Cerebellar nuclear complex (tissue), 1 donor: ENCODE measurements around the gene ANAPC5.
"Not testable (repeated sequence)": the region's sequence is repeated elsewhere in the genome, so short reads cannot be mapped to it uniquely, and the experiment has no call there.

ENCODE experiments used
- DNase-seq, 2 experiments: peaks; one replicate each; lab custom pipeline; 2025; lab: John Stamatoyannopoulos, UW

The ANAPC5 gene

DNA sequence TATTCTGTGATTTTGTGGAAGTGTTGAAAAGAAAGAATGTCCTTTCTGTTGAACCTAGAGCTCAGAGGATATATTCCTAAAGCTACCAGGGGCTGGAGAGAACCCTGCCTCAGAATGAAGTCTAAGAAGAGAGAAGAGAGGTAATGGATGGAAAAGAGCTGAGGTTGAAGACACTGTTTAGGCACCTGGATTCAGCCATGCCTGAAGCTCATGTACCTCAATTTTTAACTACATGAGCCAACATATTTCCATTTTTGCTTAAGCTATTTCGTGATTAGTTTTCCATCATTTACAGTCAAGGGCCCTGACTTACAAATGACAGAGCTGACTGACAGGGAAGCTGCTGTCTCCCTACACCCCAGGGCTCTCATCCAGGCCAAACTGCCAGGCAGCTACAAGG, 66.4 kb downstream of the ANAPC5 start:
- no peak for DNase-seq

DNA sequence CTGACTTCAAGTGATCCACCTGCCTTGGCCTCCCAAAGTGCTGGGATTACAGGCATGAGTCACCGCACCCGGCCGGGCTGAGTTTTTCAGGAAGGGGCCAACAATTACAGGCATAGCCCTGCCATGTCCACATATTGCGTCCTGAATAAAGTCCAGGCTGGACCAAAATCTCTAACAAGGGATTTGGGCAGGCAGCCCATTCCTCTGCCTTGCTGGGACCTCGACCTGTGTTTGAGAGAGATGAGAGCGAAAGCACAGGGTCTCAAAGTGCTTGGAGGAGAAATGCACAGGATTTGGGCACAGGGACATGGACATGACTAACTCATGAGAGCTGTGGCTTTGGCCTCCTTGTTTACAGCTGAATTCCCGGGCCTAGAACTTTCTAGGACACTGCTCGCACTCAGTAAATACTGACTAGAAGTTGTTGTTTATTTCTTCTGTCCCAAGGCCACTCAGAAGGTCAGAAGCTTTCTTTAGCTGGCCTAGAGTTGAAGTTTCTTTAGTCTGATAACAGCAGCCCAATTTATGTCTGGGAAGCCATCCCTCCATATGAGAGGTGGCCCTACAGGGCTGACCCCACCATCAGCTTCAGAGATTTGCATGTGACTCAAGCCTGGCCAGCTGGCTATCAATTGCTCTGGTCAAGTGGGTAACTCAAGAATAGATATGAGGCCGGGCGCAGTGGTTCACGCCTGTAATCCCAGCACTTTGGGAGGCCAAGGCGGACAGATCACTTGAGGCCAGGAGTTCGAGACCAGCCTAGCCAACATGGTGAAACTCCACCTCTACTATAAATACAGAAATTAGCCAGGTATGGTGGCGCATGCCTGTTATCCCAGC, 67.4 kb downstream of the ANAPC5 start:
- no peak for DNase-seq

DNA sequence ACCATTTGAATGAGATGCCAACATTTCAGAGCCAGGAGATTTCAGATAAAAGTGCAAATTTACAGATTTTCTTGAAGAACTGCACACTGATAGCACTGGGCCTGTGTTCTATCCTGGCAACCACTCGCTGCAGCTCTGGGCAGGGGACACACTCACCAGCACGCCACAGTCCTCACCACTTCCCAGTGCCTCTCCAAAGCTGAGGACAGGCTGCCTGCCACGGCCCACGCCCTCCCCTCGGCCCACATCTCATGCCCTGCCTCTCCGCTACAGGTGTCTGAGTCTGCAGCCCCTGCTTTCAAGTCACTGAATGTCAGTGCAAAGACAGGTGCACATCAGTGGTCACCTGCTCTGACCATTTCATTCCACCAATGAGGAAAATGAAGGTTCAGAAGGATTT, 68.4 kb downstream of the ANAPC5 start:
- DNase-seq: no peak

DNA sequence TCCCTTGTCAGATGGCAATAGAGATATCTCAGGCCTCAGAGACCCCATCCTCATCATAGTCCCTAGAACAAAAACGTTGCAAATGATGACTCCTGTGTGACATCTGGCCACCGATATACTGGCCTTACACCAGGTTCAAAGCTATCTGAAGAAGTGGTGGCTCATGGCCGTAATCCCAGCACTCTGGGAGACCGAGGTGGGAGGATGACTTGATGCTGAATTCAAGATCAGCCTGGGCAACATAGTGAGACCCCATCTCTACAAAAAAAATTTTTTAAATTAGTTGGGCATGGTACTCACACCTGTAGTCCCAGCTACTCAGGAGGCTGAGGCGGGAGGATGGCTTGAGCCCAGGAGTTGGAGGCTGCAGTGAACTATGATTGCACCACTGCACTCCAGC, 68.8 kb downstream of the ANAPC5 start:
- no peak for DNase-seq

DNA sequence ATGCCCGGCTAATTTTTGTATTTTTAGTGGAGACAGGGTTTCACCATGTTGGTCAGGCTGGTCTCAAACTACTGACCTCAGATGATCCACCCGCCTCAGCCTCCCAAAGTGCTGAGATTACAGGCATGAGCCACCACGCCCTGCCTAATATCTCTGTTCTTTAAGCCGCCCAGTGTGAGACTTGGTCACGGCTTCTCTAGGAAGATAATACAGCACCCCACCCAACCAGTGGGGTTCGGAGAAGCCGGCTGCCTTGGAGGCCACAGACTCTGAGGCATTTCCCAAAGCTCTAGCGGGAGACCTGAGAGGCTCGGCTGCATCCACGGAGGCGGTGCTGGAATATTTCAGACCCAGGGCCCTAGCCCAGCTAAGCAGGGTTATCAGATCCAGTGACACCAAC, 69.3 kb downstream of the ANAPC5 start:
- not testable (repeated sequence) for DNase-seq

DNA sequence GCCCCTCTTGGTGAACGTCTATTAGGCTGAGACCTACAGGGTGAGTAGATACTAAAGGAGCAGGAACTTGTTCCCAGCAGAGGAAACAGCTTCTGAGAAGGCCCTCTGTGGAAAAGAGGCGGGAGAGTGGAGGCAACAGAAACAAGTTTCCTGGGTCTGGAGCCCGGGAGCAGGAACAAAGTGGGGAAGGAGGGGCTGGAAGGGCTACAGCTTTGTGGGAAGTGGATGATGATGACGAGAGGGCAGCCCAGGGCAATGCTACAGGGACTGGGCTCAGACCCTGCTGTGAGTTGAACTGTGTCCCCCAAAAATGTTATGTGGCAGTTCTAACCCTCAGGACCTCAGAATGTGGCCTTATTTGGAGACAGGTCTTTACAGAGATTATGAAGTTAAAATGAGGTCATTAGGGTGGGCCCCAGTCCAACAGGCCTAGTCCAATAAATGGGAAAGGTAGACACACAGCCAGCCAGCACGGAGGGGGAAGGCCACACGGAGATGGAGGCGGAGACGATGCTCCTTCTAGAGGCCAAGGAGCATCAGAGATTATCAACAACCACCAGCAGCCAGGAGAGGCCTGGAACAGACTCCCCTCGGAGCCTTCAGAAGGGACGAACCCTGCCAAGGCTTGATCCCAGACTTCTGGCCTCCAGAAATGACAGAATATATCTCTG, 70.0 kb downstream of the ANAPC5 start:
- DNase-seq: no peak

DNA sequence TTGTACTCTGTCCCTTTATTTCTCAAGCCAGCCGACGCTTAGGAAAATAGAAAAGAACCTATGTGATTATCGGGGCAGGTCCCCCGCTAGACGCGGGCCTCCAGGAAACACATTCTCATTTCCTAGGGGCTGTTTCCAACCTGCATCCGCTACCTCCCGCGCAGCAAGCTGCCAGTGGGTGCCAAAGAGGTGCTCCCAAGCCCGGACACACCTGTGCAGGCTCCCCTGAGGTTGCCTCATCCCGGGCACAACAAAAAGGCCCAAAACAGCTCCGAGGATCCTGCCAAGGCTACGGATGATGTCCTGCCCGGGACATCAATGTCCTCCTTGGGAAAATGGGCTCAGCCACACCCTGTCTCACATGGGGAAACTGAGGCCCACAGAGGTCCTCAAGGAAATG, 71.1 kb downstream of the ANAPC5 start:
- DNase-seq: not testable (repeated sequence)

DNA sequence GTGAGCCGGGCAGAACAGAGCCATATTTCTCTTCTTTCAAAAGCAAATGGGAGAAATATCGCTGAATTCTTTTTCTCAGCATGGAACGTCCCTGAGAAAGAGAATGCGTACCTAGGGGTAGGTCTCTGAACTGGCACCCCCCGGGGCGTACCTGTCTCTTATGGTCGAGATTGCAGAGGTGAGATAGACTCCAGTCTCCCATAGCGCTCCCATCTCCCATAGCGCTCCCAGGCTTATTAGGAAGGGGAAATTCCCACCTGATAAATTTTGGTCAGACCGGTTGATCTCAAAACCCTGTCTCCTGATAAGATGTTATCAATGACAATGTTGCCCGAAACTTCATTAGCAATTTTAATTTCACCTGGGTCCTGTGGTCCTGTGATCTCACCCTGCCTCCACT, 71.7 kb downstream of the ANAPC5 start:
- DNase-seq: not testable (repeated sequence)

DNA sequence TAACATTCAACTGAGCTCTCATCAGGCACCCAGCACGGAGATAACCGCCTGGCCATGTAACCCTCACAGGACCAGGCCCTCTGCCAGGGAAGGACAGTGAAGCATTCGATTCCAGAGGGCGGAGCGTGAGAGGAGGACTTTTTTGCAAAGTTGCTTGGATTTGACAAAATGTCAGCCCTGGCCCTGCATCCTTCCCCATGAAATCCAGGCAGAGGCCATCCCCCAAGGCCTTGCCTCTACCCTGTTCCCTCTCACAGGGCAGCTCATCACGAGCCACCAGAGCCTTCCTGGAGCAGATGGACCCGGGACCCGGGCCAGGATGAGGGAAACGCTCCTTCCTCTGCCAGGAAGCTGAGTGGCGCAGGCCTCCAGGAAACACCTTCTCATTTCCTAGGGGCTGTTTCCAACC, 72.7 kb downstream of the ANAPC5 start:
- DNase-seq: peak; percentile 76 to 95

DNA sequence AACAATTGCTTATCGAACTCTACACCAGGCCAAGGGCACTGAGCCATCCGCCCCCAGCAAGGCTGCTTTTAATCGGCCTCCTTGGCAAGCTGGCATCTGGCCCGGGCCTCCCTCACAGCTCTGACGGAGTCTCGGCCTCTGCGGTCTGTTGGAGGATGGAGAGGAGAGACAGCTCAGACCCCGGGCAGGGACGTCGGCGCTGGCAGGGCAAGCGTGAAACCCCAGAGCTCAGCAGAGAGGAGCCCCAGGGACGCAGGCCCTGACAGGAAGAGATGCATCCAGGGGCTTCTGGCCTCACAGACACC, 73.2 kb downstream of the ANAPC5 start:
- DNase-seq: no peak

DNA sequence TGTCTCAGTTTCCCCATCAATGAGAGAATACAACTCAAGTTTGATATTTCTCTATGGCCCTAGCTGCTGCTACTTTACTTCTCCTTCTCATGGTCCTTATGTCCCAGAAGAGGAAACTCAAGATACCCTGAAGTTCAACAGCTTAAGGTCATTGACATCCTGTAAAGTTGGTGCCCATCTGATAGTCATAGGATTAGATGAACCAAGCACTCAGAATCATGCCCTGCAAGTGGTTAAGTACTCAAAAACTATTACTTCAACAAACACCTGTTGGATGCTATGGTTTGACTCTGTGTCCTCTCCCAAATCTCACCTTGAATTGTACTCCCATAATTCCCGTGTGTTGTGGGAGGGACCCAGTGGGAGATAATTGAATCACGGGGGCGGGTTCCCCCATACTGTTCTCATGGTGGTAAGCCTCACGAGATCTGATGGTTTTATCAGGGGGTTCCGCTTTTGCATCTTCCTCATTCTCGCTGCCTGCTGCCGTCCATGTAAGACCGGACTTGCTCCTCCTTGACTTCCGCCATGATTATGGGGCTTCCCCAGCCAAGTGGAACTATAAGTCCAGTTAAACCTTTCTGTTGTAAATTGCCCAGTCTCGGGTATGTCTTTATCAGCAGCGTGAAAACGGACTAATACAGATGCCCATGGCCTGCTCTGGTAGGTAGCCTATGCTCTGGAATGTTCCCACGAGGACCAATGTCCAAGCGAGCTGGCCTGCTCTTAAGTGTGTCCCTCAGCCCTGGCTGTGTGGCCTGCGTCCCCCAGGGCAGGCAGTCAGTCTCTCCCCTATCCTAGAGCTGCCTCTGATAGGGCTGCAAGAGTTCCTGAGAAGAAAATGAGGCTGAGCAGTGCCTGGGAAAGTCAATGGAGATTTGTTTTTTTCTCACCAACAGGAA, 73.8 kb downstream of the ANAPC5 start:
- DNase-seq: no peak

DNA sequence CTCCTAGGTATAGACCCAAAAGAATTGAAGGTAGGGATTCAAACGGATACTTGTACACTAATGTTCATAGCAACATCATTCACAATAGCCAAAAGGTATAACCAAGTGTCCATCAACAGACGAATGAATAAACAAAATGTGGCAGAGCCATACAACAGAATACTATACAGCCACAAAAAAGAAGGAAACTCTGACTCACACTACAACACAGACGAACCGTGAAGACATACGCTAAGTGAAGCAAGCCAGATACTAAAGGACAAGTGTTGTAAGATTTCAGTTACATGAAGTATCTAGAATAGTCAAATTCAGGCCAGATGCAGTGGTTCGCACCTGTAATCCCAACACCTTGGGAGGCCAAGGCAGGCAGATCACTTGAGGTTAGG, 74.8 kb downstream of the ANAPC5 start:
- DNase-seq: no peak

DNA sequence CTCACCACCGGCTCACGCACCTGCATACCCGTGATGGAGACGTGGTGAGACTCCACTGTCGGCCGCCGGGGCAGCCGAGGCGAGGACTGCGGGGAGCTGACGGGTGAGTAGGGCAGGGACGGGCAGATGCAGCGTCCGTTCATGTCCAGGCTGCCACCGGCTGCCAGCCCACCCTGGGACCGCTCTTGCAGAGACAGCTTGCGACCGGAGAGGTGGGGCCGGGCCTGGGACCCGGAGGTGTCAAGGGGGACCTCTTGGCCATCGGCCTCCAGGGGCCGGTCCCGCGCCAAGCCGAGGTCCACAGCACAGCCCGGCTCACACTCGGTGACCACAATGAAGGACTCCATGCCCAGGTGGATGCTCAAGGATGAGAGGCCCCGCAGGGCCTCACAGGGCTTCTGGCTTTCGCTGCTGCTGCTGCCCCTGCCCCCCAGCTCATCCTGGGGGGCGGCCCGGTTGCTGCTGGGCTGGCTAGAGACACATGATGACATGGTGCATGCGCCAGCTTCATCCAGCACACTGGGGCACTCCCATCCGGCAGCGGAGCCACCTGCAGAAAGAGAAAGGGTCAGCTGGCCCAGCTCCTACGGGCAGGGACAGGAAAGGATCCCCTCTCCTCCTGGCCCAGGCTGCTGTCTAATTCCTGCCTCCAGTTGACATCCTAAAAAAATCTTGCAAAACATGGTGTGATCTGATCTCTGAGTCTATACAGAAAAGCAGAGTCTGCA, 78.0 kb downstream of the ANAPC5 start:
- DNase-seq: peak in 1 of 2 experiments; percentile 57

DNA sequence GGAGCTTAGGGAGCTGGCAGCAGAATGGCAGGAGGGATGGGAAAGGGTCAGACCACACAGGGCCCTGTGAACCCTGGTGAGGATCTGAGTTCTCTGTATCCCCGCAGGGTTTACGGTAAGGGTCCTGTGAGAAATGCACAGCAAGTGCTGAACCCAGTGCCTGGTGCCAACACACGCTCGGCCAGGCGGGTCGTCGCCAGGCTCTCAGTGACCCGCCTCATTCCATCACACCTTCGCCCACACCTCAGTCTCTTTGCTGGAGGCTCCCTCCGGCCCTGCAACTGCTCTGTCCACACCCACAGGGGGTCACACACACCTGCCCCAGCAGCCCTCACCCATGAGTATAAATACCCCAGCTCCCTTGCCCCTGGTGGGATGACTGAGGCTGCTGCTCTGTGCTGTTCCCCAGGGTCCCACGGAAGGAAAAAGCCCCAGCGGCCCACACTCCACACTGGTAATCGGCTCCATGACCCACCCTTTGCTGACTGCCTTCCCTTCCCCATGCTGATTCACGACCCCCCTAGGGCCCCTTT, 78.8 kb downstream of the ANAPC5 start:
- DNase-seq: no peak

DNA sequence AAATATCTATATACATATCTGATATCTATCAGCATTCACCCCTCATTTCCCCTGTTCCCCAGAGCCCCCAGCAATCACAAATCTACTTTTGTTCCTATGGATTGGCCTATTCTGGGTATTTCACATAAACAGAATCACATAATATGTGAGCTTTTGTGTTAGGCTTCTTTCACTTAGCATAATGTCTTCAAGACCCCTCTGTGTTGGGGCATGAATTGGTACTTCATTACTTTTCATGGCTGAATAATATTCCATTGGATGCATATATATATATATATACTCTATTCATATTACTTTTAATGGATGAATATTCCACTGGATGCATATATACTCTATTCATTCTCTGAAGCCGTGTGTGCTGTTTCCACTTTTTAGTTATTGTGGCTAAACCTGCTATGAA, 84.4 kb downstream of the ANAPC5 start:
- DNase-seq: no peak

DNA sequence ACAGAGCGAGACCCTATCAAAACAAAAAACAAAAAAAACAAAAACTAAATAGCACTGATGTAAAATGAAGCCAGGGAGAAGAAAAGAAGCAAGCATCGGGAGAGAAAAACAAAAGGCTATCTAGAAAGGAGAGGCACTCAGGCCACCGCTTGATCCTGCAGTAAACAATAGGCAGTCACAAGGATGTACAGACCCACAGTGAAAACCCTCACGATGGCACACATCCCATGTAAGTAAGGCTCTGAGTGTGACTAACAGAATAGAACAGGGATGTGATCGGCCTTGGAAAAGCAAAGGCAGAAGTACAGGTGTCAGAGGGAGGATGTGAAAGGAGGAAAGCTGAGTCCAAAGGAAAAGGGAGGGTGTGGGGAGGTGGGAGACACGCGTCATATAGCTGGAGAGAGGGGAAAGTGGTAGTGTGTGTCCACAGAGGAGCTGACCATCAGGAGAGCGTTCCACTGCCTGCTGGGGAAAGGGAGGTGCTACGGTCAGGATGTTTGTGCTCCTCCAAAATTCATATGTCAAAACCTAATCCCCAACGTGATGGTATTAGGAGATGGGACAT, 87.2 kb downstream of the ANAPC5 start:
- no peak for DNase-seq

DNA sequence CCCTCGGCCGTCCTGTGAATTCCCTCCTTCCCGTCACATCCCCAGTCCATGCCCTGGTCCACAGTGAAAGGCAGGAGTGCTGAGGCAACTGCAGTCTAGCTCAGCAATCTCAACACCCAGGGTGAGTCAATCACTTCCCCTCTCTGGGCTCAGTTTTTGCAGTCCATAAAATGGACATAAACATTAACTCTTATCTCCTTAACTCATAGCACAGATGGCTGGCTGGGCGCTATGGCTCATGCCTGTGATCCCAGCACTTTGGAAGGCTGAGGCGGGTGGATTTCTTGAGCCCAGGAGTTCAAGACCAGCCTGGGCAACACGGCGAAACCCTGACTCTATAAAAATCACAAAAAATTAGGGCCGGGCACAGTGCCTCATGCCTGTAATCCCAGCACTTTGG, 88.1 kb downstream of the ANAPC5 start:
- no peak for DNase-seq

DNA sequence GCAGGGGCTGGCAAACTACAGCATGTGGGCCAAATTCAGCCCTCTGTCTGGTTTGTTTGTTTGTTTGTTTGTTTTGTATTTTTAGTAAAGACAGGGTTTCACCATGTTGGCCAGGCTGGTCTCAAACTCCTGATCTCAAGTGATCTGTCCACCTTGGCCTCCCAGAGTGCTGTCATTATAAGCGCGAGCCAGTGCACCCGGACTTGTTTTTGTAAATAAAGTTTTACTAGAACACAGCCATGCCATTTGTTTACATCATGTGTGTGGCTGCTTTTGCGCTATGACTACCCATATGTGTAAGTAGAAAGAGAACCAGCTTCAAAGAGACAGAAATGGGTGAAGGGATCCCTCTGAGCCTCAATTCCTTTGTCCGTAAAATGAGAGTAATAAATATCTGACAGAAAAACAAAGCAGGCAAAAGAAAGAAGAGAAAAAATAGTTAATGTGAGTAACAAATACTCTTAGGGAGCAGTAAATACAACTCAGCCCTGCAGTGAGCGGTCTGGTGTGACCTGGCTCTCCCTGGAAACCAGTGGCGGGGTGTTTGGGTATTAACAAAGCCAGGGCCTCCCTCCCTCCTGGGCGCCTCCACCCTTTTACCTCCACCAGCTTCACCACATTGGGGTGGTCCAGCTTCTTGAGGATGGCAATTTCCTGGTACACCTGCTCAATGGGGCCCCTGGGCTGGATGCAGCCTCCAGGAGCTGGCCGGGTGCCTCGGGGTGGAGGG, 88.8 kb downstream of the ANAPC5 start:
- DNase-seq: no peak

DNA sequence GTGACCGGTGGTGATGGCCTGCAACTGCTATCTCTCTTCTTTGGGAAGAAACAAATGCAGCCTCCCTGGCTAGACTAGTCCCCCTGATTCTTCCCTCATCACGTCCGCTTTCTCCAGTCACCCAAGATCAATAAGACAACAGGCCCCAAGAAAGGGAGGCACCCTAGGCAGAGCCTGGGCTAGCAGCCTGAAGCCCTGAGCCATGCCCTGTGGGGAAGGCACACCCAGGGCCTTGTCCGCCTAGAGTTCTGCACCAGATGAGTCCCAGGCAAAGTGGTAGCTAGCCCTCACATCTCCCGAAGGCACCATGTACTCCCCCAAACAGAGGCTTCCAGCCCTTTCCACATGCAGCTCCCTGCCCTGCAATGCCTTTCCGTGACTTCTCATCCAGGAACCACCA, 90.8 kb downstream of the ANAPC5 start:
- DNase-seq: no peak

DNA sequence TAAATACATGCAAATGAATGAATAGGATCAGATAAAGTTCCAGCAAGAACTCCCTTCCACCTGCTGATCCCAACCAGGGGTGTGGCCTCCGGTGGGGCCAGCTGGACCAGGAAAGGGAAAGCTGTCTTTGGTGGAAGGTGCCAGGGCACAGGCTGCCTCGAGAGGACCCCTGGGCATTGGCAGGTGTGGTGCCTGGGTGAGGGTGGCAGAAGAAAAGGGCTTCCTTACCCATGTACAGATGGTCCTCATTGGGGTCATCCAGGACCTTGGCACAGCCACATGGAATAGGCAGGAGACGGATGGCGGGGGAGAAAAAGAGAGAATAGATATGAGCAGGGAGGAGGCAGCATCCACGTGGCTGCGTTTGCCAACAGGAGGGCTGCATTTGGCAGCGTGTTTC, 92.1 kb downstream of the ANAPC5 start:
- DNase-seq: peak in 1 of 2 experiments; percentile 22

DNA sequence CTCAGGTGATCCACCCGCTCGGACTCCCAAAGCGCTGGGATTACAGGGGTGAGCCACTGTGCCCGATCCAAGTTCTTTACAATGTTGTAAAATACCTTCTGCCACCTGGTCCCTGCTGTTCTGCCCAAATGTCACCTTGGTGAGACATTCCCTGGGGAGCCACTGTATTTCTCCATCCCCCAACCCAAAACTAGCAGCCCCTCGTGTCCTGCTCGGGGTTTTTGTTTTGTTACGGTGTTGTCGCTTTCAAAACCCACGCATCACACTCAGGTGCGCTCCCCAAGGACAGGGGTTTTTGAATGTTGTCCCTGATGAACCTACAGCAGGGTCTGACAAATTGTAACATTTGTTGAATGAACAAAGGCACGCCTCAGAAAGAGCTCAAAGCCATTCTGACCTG, 93.1 kb downstream of the ANAPC5 start:
- DNase-seq: no peak
